ENCODE data around the gene KHDRBS1. TPM values are rescaled to one million over a fixed set of nuclear protein-coding genes. Genes with fewer than 3 reads are reported as not detected.

KHDRBS1 gene
- total RNA-seq, 1 experiment from 2014 or later, result 106 TPM

- CTCF ChIA-PET, result interaction anchor here (0.6 to 1.0 kb wide), 5 partner anchors 29 to 196 kb away, joined by 3 to 4 read pairs (median 3); no protein-coding TSS in a partner anchor
- no peaks in the 10 kb centered on the region for H3K36me3 Mint-ChIP-seq (ENCODE audit: insufficient read depth, unreplicated experiment)
- no peak for TF ChIP-seq CTCF (IDR thresholded peaks at IDR 0.05; ENCODE audit: unreplicated experiment)
- no peaks in the 10 kb centered on the region for H3K27me3 Mint-ChIP-seq (ENCODE audit: insufficient read depth, unreplicated experiment)
- POLR2A ChIA-PET, result interaction anchor here (0.6 kb wide), 2 partner anchors 28 to 101 kb away, joined by 3 to 5 read pairs; no protein-coding TSS in a partner anchor
- no peak overlapping the region for H3K27ac Mint-ChIP-seq (ENCODE audit: low read depth, unreplicated experiment)
- peaks cover 14% of the 10 kb centered on the region for H3K4me1 Mint-ChIP-seq (ENCODE audit: insufficient read depth, unreplicated experiment)
- no peak for DNase-seq (ENCODE audit: unreplicated experiment)
- intact Hi-C loops (cut with micrococcal nuclease), result no loop called here
- no peaks in the 10 kb centered on the region for H3K9me3 Mint-ChIP-seq (ENCODE audit: unreplicated experiment)
- no TSS peak for BruUV-seq (replicated peaks)
- no peak overlapping the region for H3K4me3 Mint-ChIP-seq (ENCODE audit: unreplicated experiment)
Observed at GRCh38 chr1:32005522-32005921, 8.1 kb upstream of the KHDRBS1 start.

- no peak overlapping the region for H3K4me3 Mint-ChIP-seq (ENCODE audit: unreplicated experiment)
- no peak overlapping the region for H3K27ac Mint-ChIP-seq (ENCODE audit: low read depth, unreplicated experiment)
- H3K27me3 Mint-ChIP-seq (ENCODE audit: insufficient read depth, unreplicated experiment), result no peaks in the 10 kb centered on the region
- no peak for DNase-seq (ENCODE audit: unreplicated experiment)
- no peak for TF ChIP-seq CTCF (IDR thresholded peaks at IDR 0.05; ENCODE audit: unreplicated experiment)
- CTCF ChIA-PET, result interaction anchor here (0.6 to 1.1 kb wide), 2 partner anchors 30 to 374 kb away, joined by 3 to 4 read pairs; no protein-coding TSS in a partner anchor
- BruUV-seq (replicated peaks), result no TSS peak
- POLR2A ChIA-PET, result interaction anchor here (0.9 kb wide), 1 partner anchor 73 kb away, joined by 3 read pairs; no protein-coding TSS in a partner anchor
- no peaks in the 10 kb centered on the region for H3K36me3 Mint-ChIP-seq (ENCODE audit: insufficient read depth, unreplicated experiment)
- peaks cover 10% of the 10 kb centered on the region for H3K4me1 Mint-ChIP-seq (ENCODE audit: insufficient read depth, unreplicated experiment)
- no peaks in the 10 kb centered on the region for H3K9me3 Mint-ChIP-seq (ENCODE audit: unreplicated experiment)
- intact Hi-C loops (cut with micrococcal nuclease), result no loop called here
Observed at GRCh38 chr1:32007591-32007940, 6.1 kb upstream of the KHDRBS1 start.

- no peaks in the 10 kb centered on the region for H3K27me3 Mint-ChIP-seq (ENCODE audit: insufficient read depth, unreplicated experiment)
- ChIA-PET POLR2A (interaction anchor here (0.6 kb wide), 1 partner anchor 11 kb away, joined by 3 read pairs; no protein-coding TSS in a partner anchor), CTCF (interaction anchor here (0.6 kb wide), 1 partner anchor 24 kb away, joined by 3 read pairs; no protein-coding TSS in a partner anchor)
- no peak for TF ChIP-seq CTCF (IDR thresholded peaks at IDR 0.05; ENCODE audit: unreplicated experiment)
- no peaks in the 10 kb centered on the region for H3K9me3 Mint-ChIP-seq (ENCODE audit: unreplicated experiment)
- no TSS peak for BruUV-seq (replicated peaks)
- H3K36me3 Mint-ChIP-seq (ENCODE audit: insufficient read depth, unreplicated experiment), result peaks cover 6% of the 10 kb centered on the region
- H3K4me3 Mint-ChIP-seq (ENCODE audit: unreplicated experiment), result no peak overlapping the region
- H3K27ac Mint-ChIP-seq (ENCODE audit: low read depth, unreplicated experiment), result no peak overlapping the region
- no peak for DNase-seq (ENCODE audit: unreplicated experiment)
- intact Hi-C loops (cut with micrococcal nuclease), result no loop called here
- H3K4me1 Mint-ChIP-seq (ENCODE audit: insufficient read depth, unreplicated experiment), result peaks cover 10% of the 10 kb centered on the region
Observed at GRCh38 chr1:32010246-32010645, 3.4 kb upstream of the KHDRBS1 start.

- no peak for TF ChIP-seq CTCF (IDR thresholded peaks at IDR 0.05; ENCODE audit: unreplicated experiment)
- CTCF ChIA-PET, result interaction anchor here (0.5 to 0.7 kb wide), 2 partner anchors 9 to 707 kb away, joined by 3 to 4 read pairs; no protein-coding TSS in a partner anchor
- Mint-ChIP-seq H3K36me3 (ENCODE audit: insufficient read depth, unreplicated experiment) (peaks cover 14% of the 10 kb centered on the region), H3K4me3 (ENCODE audit: unreplicated experiment) (peak overlapping the region; percentile 98), H3K27me3 (ENCODE audit: insufficient read depth, unreplicated experiment) (no peaks in the 10 kb centered on the region), H3K4me1 (ENCODE audit: insufficient read depth, unreplicated experiment) (peaks cover 26% of the 10 kb centered on the region), H3K27ac (ENCODE audit: low read depth, unreplicated experiment) (peak overlapping the region; percentile 95), H3K9me3 (ENCODE audit: unreplicated experiment) (no peaks in the 10 kb centered on the region)
- BruUV-seq (replicated peaks), result TSS peak; percentile 60
- POLR2A ChIA-PET, result interaction anchor here (0.6 to 5.0 kb wide), 27 partner anchors 9 to 875 kb away, joined by 3 to 36 read pairs (median 5); partner anchors contain the start of genes KPNA6, PTP4A2, TMEM39B and TXLNA
- no peak for DNase-seq (ENCODE audit: unreplicated experiment)
- intact Hi-C loops (cut with micrococcal nuclease), result no loop called here
Observed at GRCh38 chr1:32012709-32013385, 821 bp upstream of the KHDRBS1 start.

Data from MCF 10A (cell line).